ENCODE data around the gene PAK4. TPM values are rescaled to one million over a fixed set of nuclear protein-coding genes. Genes with fewer than 3 reads are reported as not detected.
A peak's percentile ranks its signal among the peaks of the same experiment; 100 is the strongest.
"Not testable (repeated sequence)": the region's sequence is repeated elsewhere in the genome, so short reads cannot be mapped to it uniquely, and the experiment has no call there.

Gene PAK4
- polyA plus RNA-seq (ENCODE audit: insufficient read depth in 1 of 5, insufficient read length in 5 of 5, low replicate concordance in 1 of 5): 10 to 100 TPM; 32.3 to 71.0 (median 52.4) TPM
- long read RNA-seq, donor 1, partial matches to known transcripts: 15 of 28 reads
- long read RNA-seq, donor 1, other reads (novel, unspliced or antisense): 7 of 28 reads
- long read RNA-seq, donor 2, full-length matches to known transcripts: 3 of 9 reads
- long read RNA-seq, donor 2, partial matches to known transcripts: 0 of 9 reads
- long read RNA-seq, donor 2, other reads (novel, unspliced or antisense): 6 of 9 reads
- long read RNA-seq, donor 3, partial matches to known transcripts: 29 of 31 reads
- long read RNA-seq, donor 3, other reads (novel, unspliced or antisense): 0 of 31 reads
- long read RNA-seq, donor 4, partial matches to known transcripts: 0 of 2 reads
- long read RNA-seq, donor 4, other reads (novel, unspliced or antisense): 0 of 2 reads
- long read RNA-seq, donor 5, partial matches to known transcripts: 0 of 2 reads
- long read RNA-seq, donor 5, other reads (novel, unspliced or antisense): 0 of 2 reads
- long read RNA-seq, donor 6, partial matches to known transcripts: 5 of 16 reads
- long read RNA-seq, donor 6, other reads (novel, unspliced or antisense): 6 of 16 reads
- long read RNA-seq, donor 7, full-length matches to known transcripts: 5 of 16 reads
- long read RNA-seq, donor 7, partial matches to known transcripts: 0 of 16 reads
- long read RNA-seq, donor 7, other reads (novel, unspliced or antisense): 11 of 16 reads
- long read RNA-seq, donor 8, partial matches to known transcripts: 11 of 11 reads
- long read RNA-seq, donor 8, other reads (novel, unspliced or antisense): 0 of 11 reads

GRCh38 chr19:39125554-39126311 is at the start of gene PAK4:
Gene PAK4 (plus strand): TSS chr19:39125786. CDS start chr19:39169554, 43,768 bp downstream.
- peak; percentile 97 for DNase-seq

- DNase-seq: no peak
Observed at GRCh38 chr19:39077323-39077722, 48.3 kb upstream of the PAK4 start.

GRCh38 chr19:39078436-39079200 is 47.0 kb upstream of the PAK4 start:
- no peak for DNase-seq

GRCh38 chr19:39080431-39080830 is 45.2 kb upstream of the PAK4 start:
- no peak for DNase-seq

- no peak for DNase-seq
Observed at GRCh38 chr19:39082167-39082566, 43.4 kb upstream of the PAK4 start.

GRCh38 chr19:39082745-39083598 is 42.6 kb upstream of the PAK4 start:
- DNase-seq: no peak

GRCh38 chr19:39083599-39083982 is 42.0 kb upstream of the PAK4 start:
- no peak for DNase-seq

- no peak for DNase-seq
Observed at GRCh38 chr19:39083983-39084731, 41.4 kb upstream of the PAK4 start, which contains the start of gene ACP7. Gene ACP7 (plus strand): TSS chr19:39084368. CDS start chr19:39085270, 902 bp downstream.

GRCh38 chr19:39084732-39085080 is 40.9 kb upstream of the PAK4 start:
- no peak for DNase-seq

GRCh38 chr19:39085392-39085791 is 40.2 kb upstream of the PAK4 start:
- DNase-seq: no peak

- DNase-seq: no peak
Observed at GRCh38 chr19:39086386-39086785, 39.2 kb upstream of the PAK4 start.

GRCh38 chr19:39087907-39088686 is 37.5 kb upstream of the PAK4 start:
- DNase-seq: no peak

- not testable (repeated sequence) for DNase-seq
Observed at GRCh38 chr19:39090016-39090415, 35.6 kb upstream of the PAK4 start.

GRCh38 chr19:39090881-39091280 is 34.7 kb upstream of the PAK4 start:
- no peak for DNase-seq

- DNase-seq: not testable (repeated sequence)
Observed at GRCh38 chr19:39095799-39096540, 29.6 kb upstream of the PAK4 start.

GRCh38 chr19:39097299-39097698 is 28.3 kb upstream of the PAK4 start:
- DNase-seq: no peak

GRCh38 chr19:39097721-39098120 is 27.9 kb upstream of the PAK4 start:
- DNase-seq: no peak
